PC-3 (cell line): ENCODE measurements around the gene CRYGN.

ENCODE experiments used
- CTCF ChIP-seq: fragments of 300-600 bp; sonication (generic); conservative IDR thresholded peaks from 2 replicates; pipeline ENCODE4 v1.5.1; 2017; ENCODE audit warnings: antibody characterized with exemption, low read depth, mild to moderate bottlenecking, low read length
- EZH2 ChIP-seq: fragments of 300-600 bp; sonication (generic); IDR thresholded peaks from one replicate; pipeline ENCODE4 v1.6.1; 2017; ENCODE audit warnings: antibody characterized with exemption, mild to moderate bottlenecking, low read length; ENCODE audit not compliant: unreplicated experiment

- no peak for TF ChIP-seq CTCF
- TF ChIP-seq EZH2 = no peak
These were observed 28.4 kb downstream of the CRYGN start for GRCh38 chr7:151411551-151411950.
